Stimulated activated CD4-positive, alpha-beta T cell treated with anti-CD3 and anti-CD28 coated beads, Interleukin-12 subunit alpha, Interleukin-12 subunit beta, amount 100 ng/mL, for 48 hours (primary cell): ENCODE results near the gene NRXN3.

Source experiments
- DNase-seq, 3 donors: peaks; one replicate each; pipeline ENCODE4 v3.0.0-alpha.2; 2020; ENCODE audit warnings: low read depth in 2 of 3, low spot score in 1 of 3

NRXN3 gene

DNA sequence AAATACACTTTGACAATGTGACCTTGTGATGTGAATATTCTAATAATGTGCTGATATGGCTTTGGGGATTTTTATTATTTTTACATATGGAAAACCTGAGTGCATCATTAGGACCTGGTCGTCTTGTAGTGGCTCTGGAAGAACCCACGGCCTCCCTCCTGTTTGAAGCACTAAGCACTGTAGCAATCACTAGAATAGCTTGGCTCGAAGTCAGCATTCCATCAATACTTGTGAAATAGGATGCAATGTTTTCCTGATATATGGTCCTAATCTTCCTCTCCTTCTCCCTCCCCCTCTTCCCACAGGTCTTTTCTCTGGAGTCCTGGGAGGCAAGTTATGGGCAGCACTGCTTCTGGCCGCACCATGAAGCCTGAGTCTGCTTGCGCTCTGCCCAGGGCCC is 71.9 kb downstream of the NRXN3 start:
- no peak for DNase-seq

DNA sequence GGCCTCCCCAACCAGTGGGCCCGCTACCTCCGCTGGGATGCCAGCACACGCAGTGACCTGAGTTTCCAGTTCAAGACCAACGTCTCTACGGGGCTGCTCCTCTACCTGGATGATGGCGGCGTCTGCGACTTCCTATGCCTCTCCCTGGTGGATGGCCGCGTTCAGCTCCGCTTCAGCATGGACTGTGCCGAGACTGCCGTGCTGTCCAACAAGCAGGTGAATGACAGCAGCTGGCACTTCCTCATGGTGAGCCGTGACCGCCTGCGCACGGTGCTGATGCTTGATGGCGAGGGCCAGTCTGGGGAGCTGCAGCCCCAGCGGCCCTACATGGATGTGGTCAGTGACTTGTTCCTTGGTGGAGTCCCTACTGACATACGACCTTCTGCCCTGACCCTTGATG is 73.0 kb downstream of the NRXN3 start:
- DNase-seq = no peak

DNA sequence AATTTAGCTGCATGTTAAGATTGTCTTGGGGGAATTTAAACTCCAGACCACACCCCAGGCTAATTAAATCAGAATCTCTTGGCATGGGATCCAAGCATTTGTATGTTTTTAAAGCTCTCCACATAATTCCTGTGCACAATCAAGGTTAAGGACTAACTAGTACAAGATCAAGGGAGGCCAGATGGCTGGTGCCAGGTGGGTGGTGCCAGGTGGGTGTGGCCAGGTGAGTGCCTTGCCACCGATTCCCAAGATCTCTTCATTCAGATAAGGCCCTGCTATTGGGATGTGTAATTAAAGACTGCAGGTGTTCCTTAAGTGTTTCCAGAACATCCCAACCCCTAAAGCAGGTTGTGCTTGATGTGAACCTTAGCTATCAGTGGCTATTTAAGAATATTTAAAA is 75.1 kb downstream of the NRXN3 start:
- DNase-seq = no peak

DNA sequence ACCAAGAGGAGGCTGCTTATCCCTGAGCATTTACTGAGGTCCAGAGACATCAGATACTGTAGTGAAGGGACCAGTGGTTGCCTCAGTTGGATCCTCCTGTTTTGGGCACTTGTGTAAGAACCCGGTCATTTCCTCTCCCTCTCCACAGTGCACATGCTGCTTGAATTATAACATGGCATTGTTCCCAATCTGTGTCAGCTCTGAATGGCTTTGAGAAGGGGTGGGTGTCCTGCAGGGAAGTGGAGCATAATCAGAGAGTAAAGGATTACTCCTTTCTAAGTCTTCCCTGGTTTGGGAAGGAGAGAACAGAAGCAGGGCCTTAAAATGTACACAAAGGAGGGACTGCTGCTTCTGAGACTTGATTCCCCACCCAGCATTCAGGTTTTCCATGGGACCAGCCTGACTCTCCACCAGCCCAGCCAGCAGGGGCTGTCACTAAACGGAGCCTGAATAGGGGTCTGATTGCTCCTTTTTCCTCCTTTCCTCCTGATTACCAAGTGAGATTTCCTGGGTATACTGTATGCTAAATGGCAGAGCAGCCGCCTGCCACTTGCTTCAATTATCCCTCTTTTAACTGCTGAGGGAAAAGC is 78.4 kb downstream of the NRXN3 start:
- no peak for DNase-seq

DNA sequence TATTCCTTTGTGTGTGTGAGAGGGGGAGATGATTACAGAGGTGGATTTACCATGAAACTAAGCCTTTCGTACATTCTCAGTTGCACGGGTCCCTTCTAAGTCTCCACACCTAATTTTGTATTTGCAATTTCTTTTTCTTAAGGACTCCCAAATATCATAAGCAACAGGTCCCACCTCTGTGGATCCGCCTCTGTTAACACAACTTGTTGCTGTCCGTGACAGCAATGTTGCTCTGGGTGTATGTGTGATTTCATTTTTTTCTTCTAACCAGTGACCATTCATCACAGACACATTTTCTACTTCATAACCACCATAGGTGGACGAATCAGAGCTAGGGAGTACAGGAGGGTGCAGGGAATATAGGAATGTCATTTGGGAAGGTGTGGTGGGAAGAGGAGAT is 81.1 kb downstream of the NRXN3 start:
- no peak for DNase-seq

DNA sequence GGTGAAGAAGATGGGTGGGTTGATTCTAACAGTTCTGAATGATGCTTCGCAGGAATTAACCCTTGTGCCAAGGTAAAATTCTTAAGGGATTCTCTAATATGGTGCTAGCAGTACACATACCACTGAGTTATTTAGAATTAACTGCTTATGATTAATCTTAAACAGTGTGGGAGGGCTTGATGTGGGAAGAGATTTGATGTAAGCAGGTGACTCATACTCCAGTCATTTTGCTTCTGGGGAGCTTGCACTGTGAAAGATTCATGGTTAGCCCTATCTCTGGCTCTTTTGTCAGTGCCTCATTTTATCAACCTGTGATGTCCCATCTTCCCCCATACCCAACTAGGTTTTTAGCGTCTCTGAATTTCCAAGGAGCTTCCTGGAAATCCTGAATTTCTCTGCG is 83.8 kb downstream of the NRXN3 start:
- no peak for DNase-seq

DNA sequence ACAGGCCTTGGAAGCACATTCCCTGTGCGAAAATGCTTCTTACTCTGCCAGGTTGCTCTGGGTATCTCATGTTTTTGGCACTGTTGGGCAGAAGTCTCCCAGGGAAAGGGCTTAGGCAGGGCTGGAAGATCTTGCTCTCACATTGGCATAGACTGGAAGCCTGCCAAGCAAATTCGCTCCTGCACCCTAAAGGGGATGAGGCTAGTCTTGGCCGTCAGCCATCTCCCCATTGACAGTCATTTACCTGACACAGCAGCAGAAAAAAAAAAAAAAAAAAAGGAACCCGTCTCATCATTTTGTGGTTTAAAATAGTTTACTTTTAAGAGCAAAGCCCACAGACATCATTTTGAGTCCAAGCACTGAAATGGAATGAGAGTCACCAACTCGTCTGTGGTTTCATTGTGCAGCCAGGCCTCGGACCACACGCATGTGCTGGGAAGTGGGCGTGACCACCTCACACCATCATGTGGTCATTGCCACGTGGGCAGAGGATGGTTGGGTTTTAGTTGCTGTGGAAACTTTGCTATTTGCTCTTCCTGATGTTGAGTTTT is 84.8 kb downstream of the NRXN3 start:
- DNase-seq = peak; percentile 3 to 14 (median 4)

DNA sequence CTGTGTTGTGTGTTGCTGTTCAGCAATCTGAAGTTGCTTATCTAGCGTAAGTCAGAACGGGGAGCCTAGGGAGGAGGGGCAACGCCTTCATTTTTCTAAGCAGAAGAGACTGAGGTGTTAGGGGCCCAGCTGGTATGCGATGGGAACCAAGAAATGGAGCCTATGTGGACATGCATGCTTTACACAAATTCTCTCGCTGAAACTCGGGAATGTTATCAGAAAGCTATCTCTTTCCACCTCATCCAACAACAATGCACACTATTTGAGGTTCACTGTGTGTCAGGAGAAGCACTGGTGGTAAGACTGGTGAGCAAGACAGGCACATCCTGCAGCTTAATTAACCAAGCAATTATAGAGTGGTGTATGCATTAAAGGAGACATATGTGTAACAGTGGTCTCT is 89.7 kb downstream of the NRXN3 start:
- DNase-seq = no peak

DNA sequence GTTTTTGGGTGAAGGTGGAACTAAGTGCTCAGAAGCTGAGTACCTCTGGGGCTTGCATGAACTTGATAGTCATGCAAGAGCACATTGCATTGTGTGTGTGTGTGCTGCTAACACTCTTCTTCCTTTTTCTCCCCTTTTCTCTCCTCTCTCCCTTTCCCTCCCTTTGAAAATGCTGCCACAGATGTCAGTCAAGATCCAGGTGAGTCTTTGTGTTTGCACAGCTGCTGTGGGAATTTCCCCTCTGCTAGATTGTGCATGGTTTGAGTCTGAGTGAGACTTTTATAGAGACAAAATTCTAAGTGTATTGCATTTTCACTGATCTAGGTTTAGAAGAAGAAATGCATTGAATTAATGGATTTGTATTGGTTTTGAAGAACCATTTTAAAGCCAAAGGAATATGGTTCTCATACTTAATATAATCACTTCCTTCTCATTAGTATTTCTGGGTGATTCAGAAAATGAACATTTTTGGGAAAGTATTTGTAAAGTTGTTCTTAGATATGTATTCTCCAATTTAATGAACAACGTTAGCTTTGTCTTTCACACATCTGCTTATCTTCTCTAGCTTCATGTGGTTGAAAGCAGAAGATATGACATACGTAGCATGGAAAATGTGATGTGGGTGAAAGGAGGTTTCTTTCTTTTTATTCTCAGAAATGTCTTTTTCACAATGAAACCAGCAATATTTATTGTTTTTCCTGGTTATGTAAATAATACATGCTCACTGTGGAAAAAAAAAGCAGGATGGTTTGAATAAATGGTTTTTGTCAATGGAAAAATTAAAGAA is 108.5 kb downstream of the NRXN3 start:
- DNase-seq = no peak

DNA sequence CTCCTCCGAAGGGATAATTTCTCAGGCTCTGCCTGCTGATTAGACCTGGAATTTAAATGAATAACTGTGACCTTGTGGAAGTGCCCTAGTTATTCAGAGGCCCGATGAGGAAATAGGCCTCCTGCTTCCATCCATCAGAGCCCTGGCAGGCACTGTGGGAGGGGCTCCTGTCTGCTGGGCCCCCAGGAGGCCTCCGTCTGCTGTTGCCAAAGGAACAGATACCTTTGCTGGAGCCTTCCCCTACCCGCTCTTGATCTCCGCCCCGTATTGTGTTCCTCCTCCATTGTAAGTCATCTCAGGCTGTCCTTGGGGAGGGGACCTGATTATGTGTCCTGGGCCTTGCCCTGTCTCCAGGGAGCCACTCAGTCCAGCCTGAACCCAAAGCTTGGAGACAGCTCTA is 112.3 kb downstream of the NRXN3 start:
- no peak for DNase-seq

DNA sequence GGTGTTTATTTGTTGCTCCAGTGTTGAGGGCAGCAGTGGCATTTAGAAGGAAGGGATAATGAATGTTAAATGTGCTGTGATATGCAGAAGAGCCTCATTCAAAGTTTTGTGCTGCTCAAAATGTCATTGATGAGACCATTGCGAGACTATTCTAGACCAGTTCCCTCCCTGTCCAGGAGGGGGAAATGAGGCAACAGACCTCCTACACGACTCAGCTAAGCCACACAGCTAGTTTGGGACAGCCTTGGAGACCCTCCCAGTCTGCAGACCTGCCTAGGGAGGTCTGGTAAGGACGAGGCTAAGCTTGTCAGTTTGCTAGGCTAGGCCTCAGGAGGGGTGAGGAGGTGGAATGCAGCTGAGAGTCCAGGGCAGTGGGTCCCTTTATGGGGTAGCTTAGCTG is 116.0 kb downstream of the NRXN3 start:
- no peak for DNase-seq

DNA sequence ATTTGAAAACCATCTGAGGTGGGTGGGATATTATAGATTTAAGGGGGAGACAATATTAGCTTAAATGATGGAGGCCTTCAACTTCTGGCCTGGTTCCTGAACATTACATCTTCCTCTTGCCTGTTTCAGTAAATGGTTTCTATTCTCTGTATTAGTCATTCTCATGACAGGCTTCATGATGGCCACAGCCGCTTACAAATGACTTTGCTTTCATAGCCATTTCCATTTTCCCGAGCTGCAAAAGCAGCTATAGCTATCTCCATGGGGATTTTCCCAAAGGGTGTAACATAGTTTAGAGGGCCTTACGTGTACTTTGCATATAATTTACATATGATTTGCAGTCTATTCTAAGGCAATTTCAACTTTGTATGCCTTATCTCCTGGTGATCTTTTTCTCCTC is 121.8 kb downstream of the NRXN3 start:
- DNase-seq = no peak

DNA sequence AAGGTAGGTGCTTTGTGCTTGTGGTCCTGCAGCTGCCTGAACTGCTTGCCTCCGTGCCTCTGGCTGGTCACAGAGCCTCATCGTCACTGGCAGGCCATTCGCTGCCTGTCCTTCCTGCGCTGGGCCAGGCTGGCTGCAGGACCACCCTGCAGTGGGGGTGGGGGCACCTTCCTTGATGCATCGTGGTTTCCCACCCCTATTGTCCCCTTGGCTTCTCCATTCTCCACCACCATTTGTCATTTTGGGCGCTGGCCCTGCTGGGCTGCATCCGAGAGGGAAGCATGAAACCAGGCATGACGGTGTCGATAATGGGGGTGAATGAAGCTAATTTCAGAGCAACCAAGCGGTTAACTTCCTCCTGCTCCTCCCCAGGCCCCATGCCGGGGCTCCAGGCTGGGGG is 127.7 kb downstream of the NRXN3 start:
- DNase-seq = no peak

DNA sequence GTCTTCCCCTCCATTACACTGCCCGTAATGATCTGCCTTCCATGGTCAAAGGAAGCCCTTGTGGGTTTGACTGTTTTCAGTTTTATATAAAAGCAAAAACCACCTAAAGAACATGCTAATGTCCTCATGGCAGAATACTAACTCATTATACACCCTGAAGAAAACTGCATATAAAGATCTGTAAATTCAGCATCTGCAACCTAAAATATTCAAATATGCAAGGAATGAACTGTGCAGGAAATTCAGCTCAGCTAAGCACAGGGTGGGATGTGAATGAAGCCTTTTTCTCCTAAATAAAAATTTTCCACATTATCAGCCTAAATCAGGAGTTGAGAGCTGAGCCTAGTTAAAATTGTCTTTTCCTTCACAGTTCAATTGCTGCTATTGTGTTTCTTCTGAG is 128.1 kb downstream of the NRXN3 start:
- DNase-seq = no peak

DNA sequence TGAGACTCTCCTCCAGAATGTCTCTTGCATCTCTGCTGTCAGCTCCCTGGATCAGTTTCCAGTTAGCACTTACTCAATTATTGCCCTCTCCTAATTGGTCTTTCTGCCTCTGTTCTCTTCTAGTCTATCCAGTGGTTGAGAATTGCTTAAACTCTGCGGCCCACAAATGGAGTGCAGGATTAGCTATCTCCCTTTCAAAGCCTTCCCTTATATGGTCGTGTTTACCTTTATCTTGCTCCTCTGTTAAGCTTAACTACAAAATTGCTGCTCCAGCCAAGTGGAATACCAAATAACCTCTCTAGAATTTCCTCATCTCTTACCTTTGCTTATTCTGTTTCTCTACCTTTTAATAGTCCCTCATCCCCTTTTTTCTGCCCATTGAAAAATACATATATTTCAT is 132.7 kb downstream of the NRXN3 start:
- no peak for DNase-seq

DNA sequence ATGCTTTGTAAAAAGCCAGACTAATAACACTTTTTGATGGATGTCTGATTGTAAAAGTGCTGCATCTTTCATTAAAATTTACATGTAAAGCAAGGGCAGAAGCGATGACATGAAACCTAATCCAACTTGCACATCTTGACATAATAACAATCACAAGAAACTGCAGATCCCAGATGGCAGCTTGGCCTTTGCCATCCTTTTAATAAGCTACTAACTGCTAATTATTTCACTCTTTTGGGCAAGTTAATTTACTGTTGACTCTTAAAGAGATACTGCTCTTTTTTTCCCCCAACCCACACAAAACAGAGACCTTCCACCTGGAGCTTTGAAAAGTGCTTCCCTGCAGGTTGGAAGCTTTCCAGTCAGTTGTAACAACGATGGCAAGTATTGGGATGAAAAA is 137.5 kb downstream of the NRXN3 start:
- DNase-seq = no peak

DNA sequence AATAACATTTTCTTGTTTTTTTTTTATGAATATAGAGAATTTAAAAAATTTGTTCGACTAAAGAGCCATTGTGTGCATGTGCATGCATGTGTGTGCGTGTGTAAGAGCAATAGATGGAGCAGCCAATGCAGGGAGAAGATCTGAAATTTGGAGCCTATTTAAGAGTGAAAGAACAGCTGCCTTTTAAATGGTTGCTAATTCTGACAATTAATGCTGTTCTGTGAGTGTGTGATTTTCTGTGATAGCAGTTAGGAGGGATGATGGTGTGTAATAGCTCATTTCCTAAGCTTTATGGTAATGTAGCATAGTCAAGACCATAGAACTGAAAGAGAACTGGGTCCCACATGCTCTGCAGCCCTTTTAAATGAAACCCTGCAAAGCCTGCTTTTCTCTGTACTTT is 137.9 kb downstream of the NRXN3 start:
- DNase-seq = no peak

DNA sequence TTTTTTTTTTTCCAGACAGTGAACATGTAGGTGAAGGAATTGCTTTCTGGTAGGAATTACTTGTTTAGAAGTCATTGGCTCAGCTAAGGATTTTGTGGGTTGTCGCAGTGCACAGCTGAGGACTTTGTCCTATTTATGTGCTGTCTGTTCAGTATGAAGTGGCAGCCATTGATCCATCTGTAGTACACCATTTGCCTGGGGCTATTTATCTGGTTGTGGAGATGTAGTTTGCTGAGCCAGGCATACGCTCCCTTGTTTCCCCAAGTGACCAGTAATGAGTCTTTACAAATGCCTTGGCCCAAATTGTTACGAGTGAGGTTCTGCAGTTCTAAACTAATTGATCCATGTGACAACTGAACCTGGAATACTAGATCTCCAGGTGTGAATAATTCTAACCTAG is 140.1 kb downstream of the NRXN3 start:
- DNase-seq = no peak

DNA sequence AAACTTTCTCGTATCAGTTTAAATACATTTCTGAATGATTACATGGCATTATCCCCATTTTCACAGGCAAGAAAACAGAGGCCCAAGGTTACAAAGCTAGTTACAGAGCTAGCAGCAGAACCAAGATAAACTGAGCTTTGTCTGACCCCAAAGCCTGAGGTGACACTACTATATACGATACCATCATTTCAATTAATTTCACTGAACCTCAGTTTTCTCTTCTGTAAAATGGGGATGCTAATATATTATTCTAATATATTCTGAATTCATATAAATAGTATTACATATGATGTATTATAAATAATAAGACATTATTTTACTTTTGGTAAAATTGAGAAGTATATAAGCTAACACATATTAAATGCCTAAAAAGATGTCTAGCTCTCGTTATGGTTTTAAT is 143.3 kb downstream of the NRXN3 start:
- no peak for DNase-seq

DNA sequence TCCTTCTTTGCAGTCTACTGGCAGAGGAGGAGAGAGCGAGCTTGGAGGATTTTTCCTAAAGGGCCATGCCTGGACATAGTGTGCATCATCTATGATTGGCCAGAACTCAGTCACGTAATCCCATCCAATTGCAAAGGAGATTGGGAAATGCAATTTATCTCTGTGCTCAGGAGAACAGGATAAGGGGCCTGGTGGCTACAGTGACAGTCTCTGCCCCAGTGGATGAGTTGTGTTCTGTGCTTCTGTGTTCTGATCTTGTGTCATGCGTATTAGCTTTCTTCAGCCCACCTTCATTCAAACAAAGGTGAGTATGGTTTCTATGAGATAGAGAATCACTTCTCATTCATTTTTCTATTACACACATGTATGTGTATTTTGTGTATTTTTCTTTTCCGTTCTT is 144.3 kb downstream of the NRXN3 start:
- no peak for DNase-seq

DNA sequence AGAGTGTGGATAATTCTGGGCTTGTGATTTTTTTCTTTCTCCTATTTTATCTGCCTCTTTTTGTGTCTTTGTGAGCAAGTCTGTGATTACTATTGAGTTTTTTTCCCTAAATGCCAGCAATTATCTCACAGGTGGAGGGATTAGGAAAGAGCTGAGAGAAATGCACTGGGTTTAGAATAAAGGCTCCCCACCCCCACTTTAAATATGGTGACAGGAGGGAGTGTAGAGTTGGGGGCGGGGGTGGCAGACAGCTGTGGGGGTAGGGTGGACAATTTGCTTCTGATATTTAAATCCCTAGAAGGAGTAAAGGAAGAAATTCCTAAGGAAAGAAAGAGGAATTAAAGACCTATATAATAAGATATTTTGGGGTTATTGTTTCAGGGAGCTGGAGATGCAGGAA is 145.9 kb downstream of the NRXN3 start:
- DNase-seq = no peak

DNA sequence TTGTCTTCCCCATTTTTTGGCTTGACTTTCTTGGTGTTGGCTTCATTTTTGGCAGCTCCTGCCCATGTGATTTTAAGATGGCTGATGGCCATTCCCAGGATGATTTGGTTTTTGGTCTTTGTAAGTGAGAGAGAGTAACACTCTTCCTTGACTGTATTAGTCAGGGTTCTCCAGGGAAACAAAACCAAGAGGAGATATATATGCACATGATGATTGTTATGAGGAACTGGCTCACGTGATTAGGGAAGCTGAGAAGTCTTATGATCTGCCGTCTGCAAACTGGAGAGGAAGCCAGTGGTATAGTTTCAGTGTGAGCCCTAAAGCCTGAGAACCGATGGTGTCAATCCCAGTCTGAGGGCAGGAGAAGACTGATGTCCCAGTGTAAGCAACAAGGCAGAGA is 146.6 kb downstream of the NRXN3 start:
- DNase-seq = no peak

DNA sequence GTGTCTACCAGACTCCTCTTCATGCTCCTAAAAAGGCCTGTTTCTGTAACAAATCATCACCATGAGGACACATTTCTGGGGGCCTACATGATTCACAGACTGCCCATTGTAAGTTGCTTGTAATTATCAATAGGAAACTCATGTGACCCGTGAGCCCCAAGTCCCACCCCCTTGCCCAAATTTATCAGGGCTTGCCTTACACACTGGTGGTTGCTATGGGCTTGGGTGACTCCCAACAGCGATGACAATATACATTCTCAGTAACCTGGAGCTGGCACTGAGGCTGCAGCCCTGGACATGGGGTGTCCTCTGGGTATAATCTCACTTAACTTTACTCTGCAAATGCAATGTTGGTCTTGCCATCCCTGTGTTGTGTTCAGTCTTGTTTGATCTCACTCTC is 149.2 kb downstream of the NRXN3 start:
- no peak for DNase-seq
